HG03460 (cell line): Measurements from ENCODE around the gene ZNF318.
"Not testable (repeated sequence)": the region's sequence is repeated elsewhere in the genome, so short reads cannot be mapped to it uniquely, and the experiment has no call there.

Experiments used
- ATAC-seq: cut with Tn5 transposase; IDR thresholded peaks from one replicate; pipeline ENCODE4 v1.9.1; 2021; ENCODE audit not compliant: unreplicated experiment

The ZNF318 gene

DNA sequence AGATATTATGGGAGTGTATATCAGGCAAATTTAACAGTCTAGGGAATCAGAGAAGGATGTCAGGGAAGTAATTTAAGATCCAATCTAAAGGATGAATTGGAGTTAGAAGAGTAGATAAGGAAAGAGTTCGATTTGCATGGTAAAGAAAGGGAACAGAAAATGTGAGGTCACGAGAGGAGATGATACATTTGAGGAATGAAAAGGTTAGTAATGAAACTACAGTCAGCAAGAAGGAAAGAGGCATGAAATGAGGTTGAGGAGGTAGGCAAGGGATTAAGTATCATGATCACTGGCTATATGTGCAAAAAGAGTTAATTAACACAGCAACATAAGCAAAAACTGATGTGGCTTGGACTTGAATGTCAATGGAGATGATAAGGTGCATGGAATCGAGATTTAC is 22.4 kb downstream of the ZNF318 start:
- ATAC-seq = no peak

DNA sequence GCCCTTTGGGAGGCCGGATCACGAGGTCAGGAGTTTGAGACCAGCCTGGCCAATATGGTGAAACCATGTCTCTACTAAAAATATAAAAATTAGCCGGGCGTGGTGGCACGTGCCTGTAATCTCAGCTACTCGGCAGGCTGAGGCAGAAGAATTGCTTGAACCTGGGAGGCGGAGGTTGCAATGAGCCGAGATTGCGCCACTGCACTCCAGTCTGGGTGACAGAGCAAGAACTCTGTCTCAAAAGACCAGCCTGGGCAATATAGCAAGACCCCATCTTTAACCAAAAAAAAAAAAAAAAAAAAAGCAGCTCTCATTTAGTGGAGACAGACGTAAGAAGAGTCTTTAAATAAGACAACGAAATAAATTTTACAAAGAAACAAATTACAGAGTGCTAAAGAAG is 23.2 kb downstream of the ZNF318 start:
- ATAC-seq = not testable (repeated sequence)

- ATAC-seq = peak; percentile 77
Measured at GRCh38 chr6:43339168-43339567, 30.3 kb downstream of the ZNF318 start.

GRCh38 chr6:43338243-43338642 is 31.2 kb downstream of the ZNF318 start:
- peak; percentile 52 for ATAC-seq

GRCh38 chr6:43336382-43336781 is 33.1 kb downstream of the ZNF318 start:
- ATAC-seq = no peak

DNA sequence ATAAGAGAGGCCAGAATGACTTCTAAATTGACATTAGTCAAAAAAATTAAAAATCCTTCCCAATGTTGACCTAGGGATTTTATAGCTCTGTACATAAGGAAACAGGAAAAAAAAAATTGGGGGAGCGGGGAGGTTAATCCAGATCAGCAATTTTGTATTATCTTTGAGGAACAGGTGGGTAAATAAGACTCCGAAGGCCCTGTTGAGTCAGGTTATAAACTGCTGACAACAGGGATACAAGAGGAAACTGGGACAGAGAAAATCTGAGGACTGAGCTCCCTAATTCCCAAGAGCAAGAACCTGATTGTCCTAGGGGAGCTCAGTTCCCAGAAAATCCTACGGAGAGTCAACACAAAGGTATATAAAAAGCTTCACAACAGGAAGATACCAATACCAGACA is 34.0 kb downstream of the ZNF318 start:
- ATAC-seq = no peak

GRCh38 chr6:43334466-43335095 is 34.9 kb downstream of the ZNF318 start:
- ATAC-seq = no peak

DNA sequence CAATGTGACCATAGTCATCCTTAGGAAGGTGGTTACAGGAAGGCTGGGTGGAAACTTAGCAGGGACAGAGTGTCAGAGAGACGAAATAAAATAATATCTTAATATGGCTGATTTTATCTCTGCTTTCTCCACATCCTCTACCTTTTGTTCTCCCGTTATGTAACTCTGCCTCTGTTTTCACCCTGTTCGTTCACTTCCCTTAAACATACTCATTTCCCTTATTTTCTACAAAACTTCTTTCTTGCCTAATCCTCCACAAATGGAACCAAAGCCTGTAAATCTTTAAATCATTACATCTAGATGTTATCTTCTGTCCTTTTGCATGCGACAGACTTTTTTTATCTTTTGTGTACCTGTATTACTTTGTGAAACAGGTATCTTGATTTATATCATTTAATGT is 37.6 kb downstream of the ZNF318 start:
- ATAC-seq = no peak

DNA sequence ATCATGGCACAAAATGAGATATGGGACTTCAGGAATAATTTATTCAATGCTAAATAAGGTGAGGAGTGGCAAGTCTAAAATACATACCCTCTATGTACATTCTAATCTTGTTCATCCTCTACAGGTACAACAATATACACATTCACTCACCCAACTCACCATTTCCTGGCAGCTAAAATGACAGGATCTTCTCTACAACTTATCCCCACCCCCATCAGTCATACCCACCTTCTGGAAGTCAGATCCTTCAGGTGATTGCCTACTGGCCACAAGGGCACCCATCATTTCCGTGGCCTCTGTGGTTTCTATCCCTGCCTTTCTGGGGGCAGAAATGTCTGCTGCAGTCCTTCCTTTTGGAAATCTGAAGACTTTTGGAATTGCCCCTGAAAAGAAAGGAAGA is 38.0 kb downstream of the ZNF318 start:
- no peak for ATAC-seq

GRCh38 chr6:43328528-43328927 is 40.9 kb downstream of the ZNF318 start:
- no peak for ATAC-seq

DNA sequence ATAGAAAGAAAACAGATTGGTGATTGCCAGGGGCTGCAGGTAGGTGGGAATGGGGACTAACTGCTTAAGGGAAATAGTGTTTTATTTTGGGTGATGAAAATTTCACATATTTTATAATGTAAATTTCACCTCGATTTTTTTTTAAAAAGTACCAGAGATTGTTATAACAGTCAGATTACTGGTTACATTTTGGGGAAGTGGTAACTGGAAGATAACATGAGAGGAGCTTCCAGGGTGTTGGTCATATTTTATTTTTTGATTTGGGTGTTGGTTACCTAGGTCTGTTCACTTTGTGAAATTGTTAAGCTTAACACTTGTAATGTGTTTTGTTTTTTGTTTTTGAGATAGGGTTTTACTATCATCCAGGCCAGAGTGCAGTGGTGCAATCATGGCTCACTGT is 43.6 kb downstream of the ZNF318 start:
- ATAC-seq = no peak

GRCh38 chr6:43318011-43318410 is 51.4 kb downstream of the ZNF318 start:
- ATAC-seq = no peak

DNA sequence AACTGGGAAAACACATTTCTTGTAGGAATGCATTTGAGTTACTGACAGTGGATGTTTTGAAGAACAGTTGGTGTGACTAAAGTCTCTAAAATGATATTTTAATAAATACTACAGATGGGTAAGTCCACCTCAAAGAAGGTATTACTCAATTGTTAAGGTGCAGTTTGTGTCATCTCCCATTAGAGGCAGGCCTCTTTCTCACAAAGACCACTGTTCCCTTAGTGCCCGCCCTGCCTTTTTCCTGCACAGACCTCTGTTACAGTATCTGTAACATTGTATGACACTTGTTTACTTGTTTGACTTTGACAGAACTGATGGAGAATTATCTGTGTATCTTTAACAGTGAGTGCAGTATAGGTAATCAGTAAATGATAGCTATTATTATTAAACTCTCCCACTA is 55.6 kb downstream of the ZNF318 start:
- no peak for ATAC-seq

DNA sequence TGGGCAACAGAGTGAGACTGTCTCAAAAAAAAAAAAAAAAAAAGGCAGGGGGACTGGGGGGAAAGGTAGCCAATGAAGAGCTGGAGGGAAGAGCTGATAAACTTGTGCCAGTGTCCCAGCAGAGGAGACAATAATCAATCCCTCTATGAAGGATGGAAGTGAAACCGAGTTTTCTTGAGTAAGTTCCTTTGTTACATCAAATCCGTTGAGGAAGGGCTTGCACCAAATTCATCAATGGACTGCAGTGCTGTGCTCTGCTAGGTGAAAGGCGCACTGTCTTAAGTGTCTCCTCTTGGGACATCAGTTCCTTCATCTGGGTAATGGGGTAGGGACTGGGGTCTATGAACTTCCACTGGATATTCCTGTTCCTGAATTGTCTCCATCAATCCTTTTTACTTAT is 57.8 kb downstream of the ZNF318 start:
- ATAC-seq = no peak

DNA sequence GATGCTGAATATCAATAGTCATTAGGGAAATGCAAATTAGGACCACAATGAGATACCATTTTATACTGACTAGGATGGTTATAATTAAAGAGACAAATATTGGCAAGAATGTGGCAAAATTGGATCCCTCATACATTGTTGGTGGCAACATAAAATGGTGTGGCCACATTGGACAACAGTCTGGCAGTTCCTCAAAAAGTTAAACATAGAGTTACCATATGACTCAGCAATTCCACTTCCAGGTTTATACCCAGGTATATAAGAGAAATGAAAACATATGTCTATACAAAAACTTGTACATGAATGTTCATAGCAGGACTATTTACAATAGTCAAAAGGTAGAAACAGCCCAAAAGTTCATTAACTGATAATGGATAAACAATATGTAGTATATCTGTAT is 58.8 kb downstream of the ZNF318 start:
- no peak for ATAC-seq

- no peak for ATAC-seq
Measured at GRCh38 chr6:43310134-43310533, 59.3 kb downstream of the ZNF318 start.

DNA sequence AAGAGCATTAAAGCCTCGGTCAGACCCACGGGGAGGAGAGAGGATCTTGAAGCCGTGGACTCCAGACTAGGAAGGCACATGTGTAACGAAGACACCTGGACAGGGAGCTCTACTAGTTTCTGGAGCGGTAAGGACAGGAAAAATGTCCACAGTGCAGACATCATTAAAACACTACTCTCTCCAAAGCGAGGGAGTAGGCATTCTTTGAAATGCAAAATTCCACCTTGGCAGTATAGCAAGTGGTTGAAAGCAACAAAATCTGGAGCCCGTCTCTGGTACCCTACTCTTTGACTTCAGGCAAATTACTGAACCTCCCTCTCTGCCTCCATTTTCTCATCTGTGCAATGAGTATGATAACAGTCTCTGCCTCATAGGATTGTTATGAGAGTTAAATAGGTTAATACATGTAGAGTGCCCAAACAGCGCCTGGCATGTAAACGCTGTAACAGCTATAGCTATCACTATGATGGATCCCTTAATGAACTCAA is 60.4 kb downstream of the ZNF318 start:
- no peak for ATAC-seq

- peak; percentile 70 for ATAC-seq
Measured at GRCh38 chr6:43308101-43308989, 61.1 kb downstream of the ZNF318 start, which contains the start of gene CRIP3. TSS of gene CRIP3 (minus strand) at chr6:43308826. CDS start at chr6:43308792, 34 bp downstream.

- no peak for ATAC-seq
Measured at GRCh38 chr6:43307451-43308100, 61.9 kb downstream of the ZNF318 start.

- no peak for ATAC-seq
Measured at GRCh38 chr6:43306086-43306485, 63.4 kb downstream of the ZNF318 start.

DNA sequence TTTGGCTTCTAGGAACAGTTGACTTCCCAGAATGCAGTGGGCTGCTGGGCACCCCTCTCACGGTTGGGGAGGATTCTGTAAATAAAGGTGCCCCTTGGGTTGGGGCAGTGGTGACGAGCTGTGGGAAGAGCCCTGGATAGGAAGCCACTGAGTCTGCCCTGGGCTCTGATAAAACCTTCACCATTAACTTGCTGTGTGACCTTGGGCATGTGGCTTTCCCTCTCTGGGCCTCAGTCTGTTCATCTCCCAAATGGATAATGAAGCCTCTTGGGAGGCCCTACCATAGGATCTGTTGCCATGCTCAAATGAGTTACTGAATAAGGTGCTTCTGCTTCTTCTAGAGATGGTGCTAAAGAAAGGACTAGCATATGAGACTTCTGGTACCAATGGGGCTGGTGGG is 64.6 kb downstream of the ZNF318 start:
- no peak for ATAC-seq

DNA sequence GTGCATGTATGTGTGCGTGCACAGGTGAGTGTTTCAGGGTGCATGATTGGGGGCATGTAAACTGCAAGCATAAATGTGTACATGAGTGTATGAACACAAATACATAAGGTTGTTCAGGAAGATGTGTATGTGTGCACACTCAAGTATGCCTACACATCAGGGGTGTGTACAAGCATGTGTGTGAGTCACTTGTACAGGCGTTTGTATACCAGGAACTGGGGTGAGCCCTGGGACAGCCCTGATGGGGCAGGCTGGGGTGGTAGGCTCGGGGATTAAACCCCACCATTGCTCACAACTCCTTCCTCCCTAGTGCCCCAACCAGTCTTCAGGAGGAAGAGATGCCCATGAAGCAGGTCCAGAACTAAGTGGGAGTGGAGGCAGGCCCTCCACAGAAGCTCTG is 65.1 kb downstream of the ZNF318 start:
- ATAC-seq = no peak
